NCI-H524 (cell line): ENCODE results near the gene MAPK8IP3.
A peak's percentile ranks its signal among the peaks of the same experiment; 100 is the strongest.

ENCODE experiments used
- DNase-seq, 2 experiments: peaks; one replicate each; lab custom pipeline; 2025; lab: John Stamatoyannopoulos, UW

MAPK8IP3 gene

DNA sequence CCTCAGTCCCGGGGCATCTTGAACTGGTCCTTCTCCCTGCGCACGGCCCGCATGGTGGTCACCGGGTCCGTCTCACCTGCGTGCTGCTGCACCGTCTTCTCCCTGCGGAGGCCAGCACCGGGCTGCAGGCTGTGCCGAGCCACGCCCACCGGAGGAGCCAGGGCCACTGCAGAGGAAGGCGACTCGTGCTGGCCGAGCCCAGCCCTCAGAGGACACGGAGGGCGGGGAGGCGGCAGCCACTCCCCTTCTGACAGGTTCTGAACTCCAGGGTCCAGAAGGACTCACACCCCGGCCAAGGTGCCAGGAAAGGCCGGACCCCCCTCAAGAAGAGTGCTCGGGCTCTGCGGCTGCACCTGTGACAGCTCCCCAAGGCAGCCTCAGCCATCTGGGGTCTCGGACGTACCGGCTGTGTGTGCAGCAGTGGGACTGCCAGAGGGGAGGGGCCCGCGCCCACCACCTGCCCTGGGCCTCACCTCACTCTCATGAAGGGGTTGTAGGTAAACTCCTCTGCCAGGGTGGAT, 103.3 kb downstream of the MAPK8IP3 start:
- no peak for DNase-seq

DNA sequence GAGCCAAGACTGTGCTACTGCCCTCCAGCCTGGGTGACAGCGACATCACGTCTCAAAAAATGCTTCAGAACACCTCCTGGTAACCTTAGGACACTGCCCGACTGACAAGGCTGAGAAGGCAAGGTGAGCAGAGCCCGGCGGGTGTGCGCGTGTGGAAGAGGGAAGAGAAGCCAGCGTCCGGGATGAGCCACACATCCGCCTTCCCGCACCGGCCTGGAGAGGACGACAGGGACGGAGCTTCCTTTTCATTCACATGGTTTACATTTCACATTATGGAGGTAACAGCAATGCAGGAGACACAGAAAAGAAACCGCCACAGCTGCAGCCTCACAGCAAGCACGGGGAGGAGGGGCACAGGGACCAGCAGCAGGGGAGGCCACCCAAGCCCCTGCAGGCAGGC, 104.1 kb downstream of the MAPK8IP3 start:
- no peak for DNase-seq

- DNase-seq: no peak
These were observed 104.5 kb downstream of the MAPK8IP3 start for GRCh38 chr16:1810536-1810935.

- DNase-seq: peak; percentile 70 to 83
These were observed 106.8 kb downstream of the MAPK8IP3 start for GRCh38 chr16:1812732-1813163.

GRCh38 chr16:1815461-1815860, 109.5 kb downstream of the MAPK8IP3 start:
- DNase-seq: no peak

DNA sequence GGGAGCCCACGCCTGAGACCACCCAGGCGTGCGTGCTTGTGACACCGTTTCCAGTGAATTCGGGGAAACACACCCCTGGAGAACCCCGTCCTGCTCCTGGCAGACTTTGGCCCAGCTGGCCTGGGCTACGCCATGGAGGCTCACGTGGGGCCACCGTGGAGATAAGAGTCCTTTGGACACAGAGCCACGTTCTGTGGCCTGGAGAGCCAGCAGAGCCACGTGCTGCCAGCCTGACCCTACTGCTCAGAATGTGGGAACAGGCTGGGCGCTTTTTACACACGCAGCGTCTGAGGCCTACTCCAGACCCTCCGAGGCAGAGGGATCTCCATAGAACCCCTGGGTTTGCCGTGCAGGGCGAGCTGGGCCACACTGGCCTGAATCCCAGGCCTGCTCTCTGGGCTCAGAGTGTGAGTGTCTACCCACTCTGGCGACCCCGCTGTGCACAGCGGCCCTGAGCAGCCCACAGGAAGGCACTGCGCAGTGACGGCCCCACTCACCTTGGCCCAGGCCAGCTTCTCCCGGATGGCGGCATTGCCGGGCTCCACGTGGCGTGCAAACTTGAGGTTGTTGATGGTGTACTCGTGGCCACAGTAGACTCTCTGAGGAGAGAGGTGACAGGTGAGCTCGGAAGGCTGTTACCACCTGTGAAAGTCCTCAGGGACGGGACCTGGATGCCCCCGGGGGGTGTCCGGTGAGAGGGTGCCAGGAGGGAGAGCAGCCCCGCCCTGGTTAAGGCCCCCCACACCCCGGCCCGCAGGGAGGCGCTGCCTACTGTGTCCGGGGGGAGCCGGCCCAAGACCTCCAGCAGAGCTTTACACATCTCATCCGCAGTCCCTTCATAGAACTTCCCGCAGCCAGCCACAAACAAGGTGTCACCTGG, 110.6 kb downstream of the MAPK8IP3 start:
- DNase-seq: no peak

DNA sequence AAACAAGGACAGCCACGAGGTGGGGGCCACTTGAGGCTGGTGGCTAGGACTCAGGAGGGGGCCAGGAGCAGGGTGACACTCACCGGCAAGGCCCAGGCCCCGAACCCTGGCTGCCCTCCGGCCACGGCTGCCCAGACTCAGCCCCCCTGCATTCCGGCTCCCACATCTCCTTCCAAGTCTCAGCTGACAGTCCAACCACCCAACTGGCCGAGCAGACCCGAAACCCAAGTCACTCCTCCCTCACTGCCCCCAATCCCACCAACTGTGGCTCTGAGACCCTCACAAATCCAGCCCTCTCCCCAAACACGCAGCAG, 111.2 kb downstream of the MAPK8IP3 start:
- no peak for DNase-seq

GRCh38 chr16:1817716-1818115, 111.7 kb downstream of the MAPK8IP3 start:
- no peak for DNase-seq

- no peak for DNase-seq
These were observed 112.3 kb downstream of the MAPK8IP3 start for GRCh38 chr16:1818204-1818872.

DNA sequence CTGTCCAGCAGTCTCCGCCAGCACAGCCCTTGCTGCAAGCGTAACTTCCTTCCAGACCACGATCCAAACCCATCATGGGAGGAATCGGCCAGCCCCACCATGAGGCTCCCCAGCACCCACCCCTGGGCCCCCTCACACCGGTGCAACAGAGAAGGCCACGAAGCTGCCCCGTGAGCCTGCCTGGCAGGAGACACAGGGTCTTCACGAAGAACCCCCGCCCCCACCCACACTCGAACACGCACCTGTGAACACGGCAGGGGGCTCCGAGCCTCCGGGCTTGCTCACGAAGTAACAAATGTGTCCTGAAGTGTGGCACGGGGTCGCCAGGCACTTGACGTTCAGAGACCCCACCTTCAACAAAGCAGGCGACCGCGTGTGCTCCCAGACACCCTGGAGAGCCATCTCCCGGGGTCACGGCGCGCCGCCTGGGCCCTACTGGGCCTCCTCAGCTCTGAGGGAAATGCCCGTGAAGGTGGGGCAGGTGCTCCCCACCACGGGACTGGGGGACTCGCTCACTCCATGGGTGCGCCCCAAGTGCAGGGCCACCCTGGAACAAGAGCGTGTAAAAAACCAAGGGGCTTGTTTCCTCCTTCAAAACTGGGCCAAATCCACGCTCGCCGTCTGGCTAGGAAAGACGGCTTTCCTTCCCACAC, 113.0 kb downstream of the MAPK8IP3 start:
- DNase-seq: no peak

DNA sequence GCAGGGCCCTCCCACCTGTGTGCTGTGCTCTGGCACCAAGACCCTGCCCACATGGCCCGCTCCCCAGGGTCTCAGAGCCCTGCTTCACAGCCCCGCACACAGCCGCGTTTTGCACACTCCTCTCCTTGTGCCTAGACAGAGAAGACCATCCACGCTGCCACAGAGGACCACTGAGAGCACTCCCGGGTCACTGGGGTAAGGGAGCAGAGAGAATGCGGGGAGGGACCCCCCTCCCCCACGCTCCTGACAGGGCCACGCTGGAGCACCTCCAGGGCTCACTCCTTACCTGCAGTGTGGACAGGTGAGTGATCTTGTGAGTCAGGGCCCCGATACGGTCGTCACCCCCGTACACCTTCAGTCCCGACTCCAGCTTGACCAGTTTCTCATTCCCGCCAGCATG, 113.6 kb downstream of the MAPK8IP3 start:
- DNase-seq: no peak
